Measurements from ENCODE around the gene ZFPM1. TPM values are rescaled to one million over a fixed set of nuclear protein-coding genes. Genes with fewer than 3 reads are reported as not detected.

Gene ZFPM1
- total RNA-seq, 3 donors from 2014 or later (not counting 1 experiment from before 2014, with no cell fraction given) = 56.3 to 71.0 (median 64.6) TPM

DNA sequence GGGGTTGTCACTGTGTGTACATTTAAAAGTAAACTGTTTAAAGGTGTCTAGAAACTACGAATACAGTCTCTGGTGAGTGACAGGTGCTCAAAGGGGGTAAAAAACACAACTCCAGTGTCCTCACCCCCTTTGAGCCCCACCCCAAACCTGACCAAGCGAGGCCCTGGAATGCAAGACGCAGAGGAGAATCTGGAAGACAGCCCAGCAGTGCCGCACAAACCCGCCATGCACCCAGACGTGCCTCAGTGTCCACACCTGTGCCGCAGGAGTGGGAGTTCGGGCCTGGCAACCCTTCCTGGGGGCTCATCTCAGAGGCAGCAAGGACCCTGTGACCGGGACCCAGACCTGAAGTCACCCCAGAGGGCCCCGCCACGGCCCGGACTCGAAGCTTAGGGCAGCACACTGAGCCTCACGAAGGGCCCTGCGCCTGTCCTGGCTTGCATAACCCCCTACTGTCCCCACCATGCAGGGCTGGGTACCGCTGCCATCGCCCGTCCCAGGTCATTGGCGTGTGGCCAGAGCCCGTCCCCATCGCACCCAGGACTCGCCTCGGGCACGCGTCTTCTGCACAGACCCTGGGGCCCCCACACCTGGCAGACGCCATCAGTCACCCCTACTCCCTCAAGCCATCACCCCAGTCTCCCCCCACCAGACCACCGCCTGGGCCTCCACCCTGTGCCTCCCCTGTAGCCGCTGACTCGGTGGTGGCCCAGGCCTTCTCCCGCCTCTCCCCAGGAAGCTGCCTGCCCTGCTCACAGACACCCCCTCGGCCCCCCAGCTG, 84.1 kb downstream of the ZFPM1 start:
- no peak overlapping the region for H3K27ac ChIP-seq (ENCODE audit: low read length)
- intact Hi-C loops (cut with micrococcal nuclease) = no loop called here
- no peaks in the 10 kb centered on the region for H3K27me3 Mint-ChIP-seq (ENCODE audit: low read depth in 2 of 2)
- H3K4me3 Mint-ChIP-seq = no peak overlapping the region
- H3K27me3 ChIP-seq (ENCODE audit: control insufficient read depth, insufficient read depth, low read length) = no peaks in the 10 kb centered on the region
- H3K27ac Mint-ChIP-seq = peak overlapping the region in 1 of 2 donors; percentile 78
- TF ChIP-seq, protein P1, sequence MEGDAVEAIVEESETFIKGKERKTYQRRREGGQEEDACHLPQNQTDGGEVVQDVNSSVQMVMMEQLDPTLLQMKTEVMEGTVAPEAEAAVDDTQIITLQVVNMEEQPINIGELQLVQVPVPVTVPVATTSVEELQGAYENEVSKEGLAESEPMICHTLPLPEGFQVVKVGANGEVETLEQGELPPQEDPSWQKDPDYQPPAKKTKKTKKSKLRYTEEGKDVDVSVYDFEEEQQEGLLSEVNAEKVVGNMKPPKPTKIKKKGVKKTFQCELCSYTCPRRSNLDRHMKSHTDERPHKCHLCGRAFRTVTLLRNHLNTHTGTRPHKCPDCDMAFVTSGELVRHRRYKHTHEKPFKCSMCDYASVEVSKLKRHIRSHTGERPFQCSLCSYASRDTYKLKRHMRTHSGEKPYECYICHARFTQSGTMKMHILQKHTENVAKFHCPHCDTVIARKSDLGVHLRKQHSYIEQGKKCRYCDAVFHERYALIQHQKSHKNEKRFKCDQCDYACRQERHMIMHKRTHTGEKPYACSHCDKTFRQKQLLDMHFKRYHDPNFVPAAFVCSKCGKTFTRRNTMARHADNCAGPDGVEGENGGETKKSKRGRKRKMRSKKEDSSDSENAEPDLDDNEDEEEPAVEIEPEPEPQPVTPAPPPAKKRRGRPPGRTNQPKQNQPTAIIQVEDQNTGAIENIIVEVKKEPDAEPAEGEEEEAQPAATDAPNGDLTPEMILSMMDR (IDR thresholded peaks at IDR 0.05) = no peak
- peaks cover 71% of the 10 kb centered on the region for H3K4me1 ChIP-seq (ENCODE audit: control insufficient read depth, insufficient read depth, low read length)
- H3K36me3 ChIP-seq (ENCODE audit: control insufficient read depth, insufficient read depth, low read length) = peaks cover 13% of the 10 kb centered on the region
- no peaks in the 10 kb centered on the region for H3K36me3 Mint-ChIP-seq
- H3K9me3 Mint-ChIP-seq = no peaks in the 10 kb centered on the region
- peaks cover 1% of the 10 kb centered on the region for H3K9me3 ChIP-seq (ENCODE audit: control insufficient read depth, insufficient read depth, low read length)
- H3K4me1 Mint-ChIP-seq = peaks cover 0 to 55% of the 10 kb centered on the region in 2 donors
- no peak overlapping the region for H3K4me3 ChIP-seq (ENCODE audit: low read length)
- WGBS (ENCODE audit: insufficient coverage) = 92% methylated on average over 31 of the region's 31 CpGs
- DNase-seq = peak in 1 of 2 donors; percentile 21
- no peak for ATAC-seq

- 87% methylated on average over 4 of the region's 4 CpGs for WGBS (ENCODE audit: insufficient coverage)
Measured at GRCh38 chr16:88537859-88538258, 84.8 kb downstream of the ZFPM1 start.

DNA sequence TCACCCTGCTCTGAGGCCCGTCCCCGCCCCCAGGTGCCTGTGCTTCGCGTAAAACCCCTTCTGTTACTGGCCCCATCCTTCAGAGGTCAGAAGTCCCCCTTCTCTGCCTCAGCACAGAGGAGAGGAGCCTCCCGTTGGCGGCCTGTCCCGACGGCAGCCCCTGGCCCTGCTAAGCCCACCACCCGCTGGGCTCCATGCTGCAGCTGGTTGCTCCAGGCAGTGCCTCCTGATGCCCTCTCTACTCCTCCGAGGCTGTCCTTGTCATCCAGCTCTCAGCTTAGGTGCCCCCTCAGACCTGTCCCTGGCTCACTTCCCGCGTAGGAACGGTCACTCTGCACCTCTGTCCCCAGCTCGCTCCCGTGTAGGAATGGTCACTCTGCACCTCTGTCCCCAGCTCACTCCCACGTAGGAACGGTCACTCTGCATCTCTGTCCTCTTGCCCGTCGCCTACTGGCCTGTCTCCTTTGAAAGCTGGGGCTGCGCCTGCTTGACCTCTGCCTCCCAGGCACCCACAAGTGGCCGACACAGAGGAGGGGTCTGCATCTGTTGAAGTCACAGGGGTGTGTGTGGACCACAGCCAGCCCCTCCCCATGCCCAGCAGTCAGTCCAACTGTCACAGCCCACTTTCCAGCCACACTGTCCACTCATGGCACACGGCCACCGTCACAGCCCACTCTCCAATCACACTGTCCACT, 85.4 kb downstream of the ZFPM1 start:
- intact Hi-C loops (cut with micrococcal nuclease) = no loop called here
- H3K36me3 Mint-ChIP-seq = peaks cover 6% of the 10 kb centered on the region

More at GRCh38 chr16:88537859-88538258, 84.8 kb downstream of the ZFPM1 start:
- H3K9me3 Mint-ChIP-seq = no peaks in the 10 kb centered on the region
- ATAC-seq = no peak
- Histone ChIP-seq H3K27ac (ENCODE audit: low read length) (no peak overlapping the region), H3K4me1 (ENCODE audit: control insufficient read depth, insufficient read depth, low read length) (peaks cover 70% of the 10 kb centered on the region), H3K27me3 (ENCODE audit: control insufficient read depth, insufficient read depth, low read length) (no peaks in the 10 kb centered on the region), H3K9me3 (ENCODE audit: control insufficient read depth, insufficient read depth, low read length) (peaks cover 8% of the 10 kb centered on the region), H3K36me3 (ENCODE audit: control insufficient read depth, insufficient read depth, low read length) (peaks cover 10% of the 10 kb centered on the region), H3K4me3 (ENCODE audit: low read length) (no peak overlapping the region)
- peaks cover 0 to 58% of the 10 kb centered on the region in 2 donors for H3K4me1 Mint-ChIP-seq
- TF ChIP-seq, protein P1 (IDR thresholded peaks at IDR 0.05) = no peak
- peak overlapping the region in 1 of 2 donors; percentile 78 for H3K27ac Mint-ChIP-seq
- intact Hi-C loops (cut with micrococcal nuclease) = no loop called here
- no peaks in the 10 kb centered on the region for H3K27me3 Mint-ChIP-seq (ENCODE audit: low read depth in 2 of 2)
- no peaks in the 10 kb centered on the region for H3K36me3 Mint-ChIP-seq
- H3K4me3 Mint-ChIP-seq = no peak overlapping the region
- DNase-seq = no peak

More for the DNA sequence above, 85.4 kb downstream of the ZFPM1 start:
- TF ChIP-seq, protein P1 (IDR thresholded peaks at IDR 0.05) = no peak
- Histone ChIP-seq H3K4me1 (ENCODE audit: control insufficient read depth, insufficient read depth, low read length) (peaks cover 67% of the 10 kb centered on the region), H3K27ac (ENCODE audit: low read length) (no peak overlapping the region), H3K4me3 (ENCODE audit: low read length) (no peak overlapping the region), H3K36me3 (ENCODE audit: control insufficient read depth, insufficient read depth, low read length) (peaks cover 10% of the 10 kb centered on the region), H3K9me3 (ENCODE audit: control insufficient read depth, insufficient read depth, low read length) (peaks cover 15% of the 10 kb centered on the region), H3K27me3 (ENCODE audit: control insufficient read depth, insufficient read depth, low read length) (no peaks in the 10 kb centered on the region)
- ATAC-seq (no peak), DNase-seq (peak in 1 of 2 donors; percentile 14)
- 71% methylated on average over 23 of the region's 23 CpGs for WGBS (ENCODE audit: insufficient coverage)
- Mint-ChIP-seq H3K27me3 (ENCODE audit: low read depth in 2 of 2) (no peaks in the 10 kb centered on the region), H3K4me3 (no peak overlapping the region), H3K27ac (peak overlapping the region in 1 of 2 donors; percentile 78), H3K4me1 (peaks cover 0 to 58% of the 10 kb centered on the region in 2 donors), H3K9me3 (peaks cover 2 to 3% of the 10 kb centered on the region in 2 donors)

Measured in natural killer cell (primary cell).